GM18502 (cell line): ENCODE results near the gene BEST4.
A peak's percentile ranks its signal among the peaks of the same experiment; 100 is the strongest.
"Not testable (repeated sequence)": the region's sequence is repeated elsewhere in the genome, so short reads cannot be mapped to it uniquely, and the experiment has no call there.

ENCODE experiments used
- ATAC-seq: cut with Tn5 transposase; IDR thresholded peaks from one replicate; pipeline ENCODE4 v1.9.1; 2021; ENCODE audit warnings: mild to moderate bottlenecking; ENCODE audit not compliant: unreplicated experiment, poor library complexity

The BEST4 gene

GRCh38 chr1:44803312-44804095, 15.5 kb upstream of the BEST4 start:
- ATAC-seq: no peak

GRCh38 chr1:44803062-44803311, 15.0 kb upstream of the BEST4 start:
- ATAC-seq: no peak

- ATAC-seq: no peak
These were observed 14.5 kb upstream of the BEST4 start for GRCh38 chr1:44802306-44803061.

- no peak for ATAC-seq
These were observed 13.7 kb upstream of the BEST4 start for GRCh38 chr1:44801491-44802305.

GRCh38 chr1:44799770-44800584, 12.0 kb upstream of the BEST4 start, which contains the start of gene PLK3:
Gene PLK3, plus strand, starts transcription at chr1:44800377. Its CDS starts 87 bp downstream, at chr1:44800464.
- peak; percentile 83 for ATAC-seq

GRCh38 chr1:44798481-44799365, 10.8 kb upstream of the BEST4 start:
- ATAC-seq: no peak

GRCh38 chr1:44797886-44798285, 9.9 kb upstream of the BEST4 start:
- not testable (repeated sequence) for ATAC-seq

- no peak for ATAC-seq
These were observed 4.9 kb upstream of the BEST4 start for GRCh38 chr1:44792736-44793502.

GRCh38 chr1:44790968-44791801, 3.2 kb upstream of the BEST4 start:
- ATAC-seq: no peak

GRCh38 chr1:44787506-44787905, 464 bp downstream of the BEST4 start:
- no peak for ATAC-seq

GRCh38 chr1:44786841-44787426, 1.0 kb downstream of the BEST4 start:
- ATAC-seq: no peak

- ATAC-seq: peak; percentile 66
These were observed 1.7 kb downstream of the BEST4 start for GRCh38 chr1:44786138-44786840.

- no peak for ATAC-seq
These were observed 2.4 kb downstream of the BEST4 start for GRCh38 chr1:44785501-44786137.

GRCh38 chr1:44785029-44785380, 3.0 kb downstream of the BEST4 start:
- ATAC-seq: no peak

GRCh38 chr1:44784094-44785028, 3.6 kb downstream of the BEST4 start:
- no peak for ATAC-seq
